ENCODE results near the gene TNIK. TPM values are rescaled to one million over a fixed set of nuclear protein-coding genes. Genes with fewer than 3 reads are reported as not detected.

The TNIK gene
- polyA plus RNA-seq, 1 donor from 2014 or later: 19.3 TPM

DNA sequence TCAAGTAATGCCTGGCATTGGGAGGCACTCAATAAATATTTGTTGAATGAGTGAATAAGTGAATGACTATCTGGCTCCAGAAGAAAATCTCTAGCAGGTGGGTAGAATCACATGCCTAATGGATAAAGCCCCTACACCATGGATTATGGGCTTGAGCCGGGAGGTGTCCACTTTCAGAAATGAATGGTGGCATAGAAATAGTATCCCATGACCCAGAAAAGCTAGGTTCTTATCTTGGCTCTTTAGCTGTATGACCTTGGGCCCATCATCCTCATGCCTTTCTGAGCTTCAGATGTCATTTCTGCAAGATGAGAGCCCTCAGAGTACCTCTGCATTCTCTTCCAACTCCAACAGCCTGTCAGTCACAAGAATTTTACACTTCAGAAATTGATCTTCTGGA is 37.3 kb upstream of the TNIK start:
- no peak overlapping the region for H2AFZ ChIP-seq (ENCODE audit: low read depth, low read length)
- no peak overlapping the region for H3K27ac ChIP-seq (ENCODE audit: low read length)
- H3K4me2 ChIP-seq (ENCODE audit: low read length): no peak overlapping the region
- no peak for TF ChIP-seq SMC3 (conservative IDR thresholded peaks at IDR 0.05; ENCODE audit: poor library complexity)
- H3F3A ChIP-seq (ENCODE audit: insufficient read depth, low read length, poor library complexity, severe bottlenecking): no peaks in the 10 kb centered on the region
- no peaks in the 10 kb centered on the region for H4K20me1 ChIP-seq (ENCODE audit: insufficient read depth)
- H3K4me3 ChIP-seq (ENCODE audit: low read length): no peak overlapping the region
- H3K9me3 ChIP-seq (ENCODE audit: low read length): no peaks in the 10 kb centered on the region
- H3K9me2 ChIP-seq (ENCODE audit: insufficient read depth, low read length): no peaks in the 10 kb centered on the region
- no peaks in the 10 kb centered on the region for H3K79me2 ChIP-seq (replicated peaks; ENCODE audit: insufficient read depth, low read length)
- no peaks in the 10 kb centered on the region for H3K27me3 ChIP-seq (ENCODE audit: insufficient read depth, low read depth, low read length)
- no peak overlapping the region for H3K9ac ChIP-seq (ENCODE audit: low read length)
- H3K36me3 ChIP-seq (ENCODE audit: insufficient read depth, low read length): no peaks in the 10 kb centered on the region

DNA sequence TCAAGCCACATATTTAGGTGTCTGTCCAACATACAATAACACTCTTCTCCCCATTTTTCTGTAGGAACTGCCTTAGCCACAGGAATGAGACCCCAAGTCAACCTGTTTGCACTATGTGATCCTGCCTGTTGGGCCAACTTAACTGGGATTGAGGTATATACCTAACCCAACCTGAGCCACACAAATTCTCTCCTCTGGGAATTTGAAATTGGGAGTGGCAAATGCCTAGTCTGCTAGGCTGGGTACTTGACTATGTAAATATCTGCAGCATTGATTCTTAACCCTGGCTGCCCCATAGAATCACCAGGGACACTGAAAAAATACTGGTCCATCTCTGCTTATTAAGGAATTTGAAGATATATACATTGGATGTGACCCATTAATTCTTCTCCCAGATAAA is 35.2 kb upstream of the TNIK start:
- Histone ChIP-seq H4K20me1 (ENCODE audit: insufficient read depth) (no peaks in the 10 kb centered on the region), H3K4me2 (ENCODE audit: low read length) (no peak overlapping the region), H3K27ac (ENCODE audit: low read length) (no peak overlapping the region), H3K36me3 (ENCODE audit: insufficient read depth, low read length) (no peaks in the 10 kb centered on the region), H3K79me2 (replicated peaks; ENCODE audit: insufficient read depth, low read length) (no peaks in the 10 kb centered on the region), H3K9me3 (ENCODE audit: low read length) (no peaks in the 10 kb centered on the region), H3K9me2 (ENCODE audit: insufficient read depth, low read length) (no peaks in the 10 kb centered on the region), H3K9ac (ENCODE audit: low read length) (no peak overlapping the region), H2AFZ (ENCODE audit: low read depth, low read length) (no peak overlapping the region), H3F3A (ENCODE audit: insufficient read depth, low read length, poor library complexity, severe bottlenecking) (no peaks in the 10 kb centered on the region), H3K4me3 (ENCODE audit: low read length) (no peak overlapping the region), H3K27me3 (ENCODE audit: insufficient read depth, low read depth, low read length) (no peaks in the 10 kb centered on the region)
- no peak for TF ChIP-seq POLR2AphosphoS5 (IDR thresholded peaks at IDR 0.05)
- no peak for TF ChIP-seq MXI1 (conservative IDR thresholded peaks at IDR 0.05; ENCODE audit: poor library complexity, severe bottlenecking)
- TF ChIP-seq, protein P1, sequence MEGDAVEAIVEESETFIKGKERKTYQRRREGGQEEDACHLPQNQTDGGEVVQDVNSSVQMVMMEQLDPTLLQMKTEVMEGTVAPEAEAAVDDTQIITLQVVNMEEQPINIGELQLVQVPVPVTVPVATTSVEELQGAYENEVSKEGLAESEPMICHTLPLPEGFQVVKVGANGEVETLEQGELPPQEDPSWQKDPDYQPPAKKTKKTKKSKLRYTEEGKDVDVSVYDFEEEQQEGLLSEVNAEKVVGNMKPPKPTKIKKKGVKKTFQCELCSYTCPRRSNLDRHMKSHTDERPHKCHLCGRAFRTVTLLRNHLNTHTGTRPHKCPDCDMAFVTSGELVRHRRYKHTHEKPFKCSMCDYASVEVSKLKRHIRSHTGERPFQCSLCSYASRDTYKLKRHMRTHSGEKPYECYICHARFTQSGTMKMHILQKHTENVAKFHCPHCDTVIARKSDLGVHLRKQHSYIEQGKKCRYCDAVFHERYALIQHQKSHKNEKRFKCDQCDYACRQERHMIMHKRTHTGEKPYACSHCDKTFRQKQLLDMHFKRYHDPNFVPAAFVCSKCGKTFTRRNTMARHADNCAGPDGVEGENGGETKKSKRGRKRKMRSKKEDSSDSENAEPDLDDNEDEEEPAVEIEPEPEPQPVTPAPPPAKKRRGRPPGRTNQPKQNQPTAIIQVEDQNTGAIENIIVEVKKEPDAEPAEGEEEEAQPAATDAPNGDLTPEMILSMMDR (IDR thresholded peaks at IDR 0.05; ENCODE audit: poor library complexity, severe bottlenecking): no peak
- no peak for TF ChIP-seq EZH2 (IDR thresholded peaks at IDR 0.05; ENCODE audit: borderline replicate concordance, insufficient read depth, low read length, poor library complexity, severe bottlenecking)
- TF ChIP-seq TAF1 (IDR thresholded peaks at IDR 0.05; ENCODE audit: low read depth): no peak
- TF ChIP-seq, protein P2, sequence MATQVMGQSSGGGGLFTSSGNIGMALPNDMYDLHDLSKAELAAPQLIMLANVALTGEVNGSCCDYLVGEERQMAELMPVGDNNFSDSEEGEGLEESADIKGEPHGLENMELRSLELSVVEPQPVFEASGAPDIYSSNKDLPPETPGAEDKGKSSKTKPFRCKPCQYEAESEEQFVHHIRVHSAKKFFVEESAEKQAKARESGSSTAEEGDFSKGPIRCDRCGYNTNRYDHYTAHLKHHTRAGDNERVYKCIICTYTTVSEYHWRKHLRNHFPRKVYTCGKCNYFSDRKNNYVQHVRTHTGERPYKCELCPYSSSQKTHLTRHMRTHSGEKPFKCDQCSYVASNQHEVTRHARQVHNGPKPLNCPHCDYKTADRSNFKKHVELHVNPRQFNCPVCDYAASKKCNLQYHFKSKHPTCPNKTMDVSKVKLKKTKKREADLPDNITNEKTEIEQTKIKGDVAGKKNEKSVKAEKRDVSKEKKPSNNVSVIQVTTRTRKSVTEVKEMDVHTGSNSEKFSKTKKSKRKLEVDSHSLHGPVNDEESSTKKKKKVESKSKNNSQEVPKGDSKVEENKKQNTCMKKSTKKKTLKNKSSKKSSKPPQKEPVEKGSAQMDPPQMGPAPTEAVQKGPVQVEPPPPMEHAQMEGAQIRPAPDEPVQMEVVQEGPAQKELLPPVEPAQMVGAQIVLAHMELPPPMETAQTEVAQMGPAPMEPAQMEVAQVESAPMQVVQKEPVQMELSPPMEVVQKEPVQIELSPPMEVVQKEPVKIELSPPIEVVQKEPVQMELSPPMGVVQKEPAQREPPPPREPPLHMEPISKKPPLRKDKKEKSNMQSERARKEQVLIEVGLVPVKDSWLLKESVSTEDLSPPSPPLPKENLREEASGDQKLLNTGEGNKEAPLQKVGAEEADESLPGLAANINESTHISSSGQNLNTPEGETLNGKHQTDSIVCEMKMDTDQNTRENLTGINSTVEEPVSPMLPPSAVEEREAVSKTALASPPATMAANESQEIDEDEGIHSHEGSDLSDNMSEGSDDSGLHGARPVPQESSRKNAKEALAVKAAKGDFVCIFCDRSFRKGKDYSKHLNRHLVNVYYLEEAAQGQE (IDR thresholded peaks at IDR 0.05; ENCODE audit: borderline replicate concordance): no peak
- no peak for TF ChIP-seq RAD21 (conservative IDR thresholded peaks at IDR 0.05)
- no peak for TF ChIP-seq SMC3 (conservative IDR thresholded peaks at IDR 0.05; ENCODE audit: poor library complexity)
- TF ChIP-seq EP300 (conservative IDR thresholded peaks at IDR 0.05; ENCODE audit: poor library complexity, severe bottlenecking): no peak
